Bronchial epithelial cell (primary cell): Measurements from ENCODE around the gene ABHD17C. TPM values are rescaled to one million over a fixed set of nuclear protein-coding genes. Genes with fewer than 3 reads are reported as not detected.

Source experiments
- DNase-seq: peaks from one replicate; pipeline ENCODE4 v3.0.0-alpha.2; 2010; ENCODE audit warnings: low read depth
- FAIRE-seq: peaks from 2 replicates; lab custom pipeline; 2011; peaks lifted over from hg19 to GRCh38; lab: Jason Lieb, UNC
- H3K27me3 ChIP-seq: 2 replicates; pipeline ENCODE4 v1.5.1; 2011; ENCODE audit warnings: low read length; ENCODE audit not compliant: control insufficient read depth, insufficient read depth
- H3K36me3 ChIP-seq: 2 replicates; pipeline ENCODE4 v1.5.1; 2011; ENCODE audit warnings: low read length; ENCODE audit not compliant: control insufficient read depth, insufficient read depth
- H3K4me3 ChIP-seq: 2 replicates; pipeline ENCODE4 v1.5.1; 2011; ENCODE audit warnings: mild to moderate bottlenecking, low read depth, low read length, control low read depth
- CTCF ChIP-seq: IDR thresholded peaks from 2 replicates; pipeline ENCODE4 v1.5.1; 2011; ENCODE audit warnings: mild to moderate bottlenecking, moderate library complexity, low read length, control low read depth, inconsistent platforms; ENCODE audit not compliant: insufficient read depth, severe bottlenecking
- total RNA-seq: library from RNA; depleted of rRNA; stranded (reverse); fragments of >200 nt; gene quantifications from 2 replicates; pipeline ENCODE4 v1.2.1, GENCODE V29; 2014

ABHD17C gene
- total RNA-seq, 1 donor from 2014 or later = 30.5 TPM

- no peak for DNase-seq
- TF ChIP-seq CTCF = no peak
- H3K27me3 ChIP-seq = no peaks in the 10 kb centered on the region
- H3K4me3 ChIP-seq = peak overlapping the region; percentile 14
- H3K36me3 ChIP-seq = no peaks in the 10 kb centered on the region
- FAIRE-seq = no peak
Observed at GRCh38 chr15:80778621-80778963, 83.5 kb downstream of the ABHD17C start.

GRCh38 chr15:80778964-80779657, 84.0 kb downstream of the ABHD17C start, which contains the start of gene CEMIP:
TSS of gene CEMIP (plus strand) at chr15:80779370. CDS start at chr15:80873880, 94,510 bp downstream.
- peak; percentile 43 for DNase-seq
- Histone ChIP-seq H3K4me3 (peak within 1 kb of the TSS; percentile 44), H3K36me3 (no peaks in the 10 kb centered on the region), H3K27me3 (no peaks in the 10 kb centered on the region)
- FAIRE-seq = no peak
- peak; percentile 88 for TF ChIP-seq CTCF

GRCh38 chr15:80779658-80780415, 84.7 kb downstream of the ABHD17C start:
- FAIRE-seq (no peak), DNase-seq (peak; percentile 58)
- TF ChIP-seq CTCF = no peak
- Histone ChIP-seq H3K4me3 (peak overlapping the region; percentile 44), H3K36me3 (no peaks in the 10 kb centered on the region), H3K27me3 (no peaks in the 10 kb centered on the region)

GRCh38 chr15:80780416-80781221, 85.5 kb downstream of the ABHD17C start:
- no peak for FAIRE-seq
- no peaks in the 10 kb centered on the region for H3K27me3 ChIP-seq
- TF ChIP-seq CTCF = no peak
- no peaks in the 10 kb centered on the region for H3K36me3 ChIP-seq
- peak overlapping the region; percentile 44 for H3K4me3 ChIP-seq
- DNase-seq = peak; percentile 20

GRCh38 chr15:80783260-80783659, 88.2 kb downstream of the ABHD17C start:
- no peaks in the 10 kb centered on the region for H3K36me3 ChIP-seq
- DNase-seq (no peak), FAIRE-seq (no peak)
- no peak for TF ChIP-seq CTCF
- no peak overlapping the region for H3K4me3 ChIP-seq
- no peaks in the 10 kb centered on the region for H3K27me3 ChIP-seq
